Measurements from ENCODE around the gene EIF4H.

DNA sequence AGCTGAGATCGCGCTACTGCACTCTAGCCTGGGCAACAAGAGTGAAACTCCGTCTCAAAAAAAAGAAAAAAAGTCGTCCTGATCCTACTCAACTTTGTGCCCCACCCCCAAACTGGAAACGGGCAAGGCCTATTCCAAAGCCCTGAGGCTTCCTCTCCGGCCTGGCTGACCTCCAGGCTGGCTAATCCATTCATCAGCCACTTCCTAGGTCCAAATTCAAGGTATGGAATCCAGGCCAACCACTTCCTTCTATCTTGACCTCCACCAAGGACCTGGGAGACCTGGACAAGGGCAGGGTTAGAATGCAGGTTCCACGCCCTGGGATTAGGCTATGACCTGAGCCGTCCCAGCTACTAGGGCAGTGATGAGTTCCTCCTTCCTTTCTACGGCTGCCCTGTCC is 20.4 kb upstream of the EIF4H start:
- TF ChIP-seq GATA2 (IDR thresholded peaks at IDR 0.05; ENCODE audit: low read depth, low read length) (no peak), GATA3 (IDR thresholded peaks at IDR 0.05; ENCODE audit: low read depth, low read length) (no peak)

All from SH-SY5Y (cell line).